ENCODE results near the gene ARGFX.

The ARGFX gene

GRCh38 chr3:121601212-121601812, 33.6 kb downstream of the ARGFX start:
- DNase-seq = no peak

DNA sequence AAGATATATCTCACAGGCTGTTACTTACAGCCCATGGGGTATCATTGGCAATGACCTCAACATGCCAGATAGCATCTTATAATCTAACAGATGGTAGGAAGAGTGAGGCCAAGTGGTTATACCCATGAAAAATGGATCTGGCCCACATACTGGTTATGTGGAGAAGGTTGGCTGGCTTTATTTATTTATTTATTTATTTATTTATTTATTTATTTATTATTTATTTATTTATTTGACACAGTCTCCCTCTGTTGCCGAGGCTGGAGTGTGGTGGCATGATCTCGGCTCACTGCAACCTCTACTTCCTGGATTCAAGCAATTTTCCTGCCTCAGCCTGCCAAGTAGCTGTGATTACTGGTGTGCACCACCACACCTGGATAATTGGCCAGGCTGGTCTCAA, 37.0 kb downstream of the ARGFX start:
- DNase-seq = no peak

DNA sequence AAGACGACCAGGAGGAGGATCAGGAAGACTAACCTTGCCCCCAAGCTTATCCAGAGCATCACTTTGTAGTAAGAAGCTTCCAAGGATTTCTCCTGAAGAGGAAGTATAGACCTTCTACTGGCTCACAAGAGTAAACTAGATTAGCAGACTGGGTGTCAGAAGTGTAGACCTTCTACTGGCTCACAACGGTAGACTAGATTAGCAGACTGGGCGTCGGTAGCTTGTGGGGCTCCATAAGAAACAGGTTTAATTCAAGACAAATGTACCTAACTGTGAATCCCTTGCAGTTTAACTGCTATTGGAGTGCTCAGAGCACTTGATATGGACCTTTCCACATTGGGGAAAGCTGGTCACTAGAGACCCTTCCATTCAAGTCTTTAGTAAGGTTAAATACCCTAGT, 38.4 kb downstream of the ARGFX start:
- no peak for DNase-seq

Data from midbrain (tissue), 1 donor.